Measurements from ENCODE around the gene SPTBN5.

SPTBN5 gene

DNA sequence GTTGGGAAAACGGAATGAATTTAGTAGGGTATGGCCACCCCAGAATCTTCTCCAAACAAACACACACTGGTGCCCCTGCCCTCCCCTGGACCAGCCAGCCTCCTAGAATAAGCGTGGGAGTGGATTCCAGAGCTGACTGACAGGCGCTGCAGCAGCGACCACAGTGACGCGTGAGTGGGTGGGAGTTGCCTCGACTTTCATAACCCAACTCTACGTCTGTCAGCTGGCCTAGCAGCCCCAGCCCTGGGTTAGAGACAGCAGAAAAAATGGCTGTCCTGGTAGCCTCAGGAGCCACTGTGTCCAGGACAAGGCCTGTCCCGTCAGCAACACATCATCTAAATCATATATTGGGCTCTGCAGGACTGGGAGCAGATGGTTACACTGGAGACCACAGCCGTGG lies 45.2 kb downstream of the SPTBN5 start:
- no peak overlapping the region for H3K4me3 ChIP-seq (ENCODE audit: control insufficient read depth, low read depth, low read length)
- no peak for DNase-seq (ENCODE audit: low read depth)
- TF ChIP-seq, protein P1, sequence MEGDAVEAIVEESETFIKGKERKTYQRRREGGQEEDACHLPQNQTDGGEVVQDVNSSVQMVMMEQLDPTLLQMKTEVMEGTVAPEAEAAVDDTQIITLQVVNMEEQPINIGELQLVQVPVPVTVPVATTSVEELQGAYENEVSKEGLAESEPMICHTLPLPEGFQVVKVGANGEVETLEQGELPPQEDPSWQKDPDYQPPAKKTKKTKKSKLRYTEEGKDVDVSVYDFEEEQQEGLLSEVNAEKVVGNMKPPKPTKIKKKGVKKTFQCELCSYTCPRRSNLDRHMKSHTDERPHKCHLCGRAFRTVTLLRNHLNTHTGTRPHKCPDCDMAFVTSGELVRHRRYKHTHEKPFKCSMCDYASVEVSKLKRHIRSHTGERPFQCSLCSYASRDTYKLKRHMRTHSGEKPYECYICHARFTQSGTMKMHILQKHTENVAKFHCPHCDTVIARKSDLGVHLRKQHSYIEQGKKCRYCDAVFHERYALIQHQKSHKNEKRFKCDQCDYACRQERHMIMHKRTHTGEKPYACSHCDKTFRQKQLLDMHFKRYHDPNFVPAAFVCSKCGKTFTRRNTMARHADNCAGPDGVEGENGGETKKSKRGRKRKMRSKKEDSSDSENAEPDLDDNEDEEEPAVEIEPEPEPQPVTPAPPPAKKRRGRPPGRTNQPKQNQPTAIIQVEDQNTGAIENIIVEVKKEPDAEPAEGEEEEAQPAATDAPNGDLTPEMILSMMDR (IDR thresholded peaks at IDR 0.05; ENCODE audit: control insufficient read depth, insufficient read depth, low read depth, low read length, missing control alignments): no peak

DNA sequence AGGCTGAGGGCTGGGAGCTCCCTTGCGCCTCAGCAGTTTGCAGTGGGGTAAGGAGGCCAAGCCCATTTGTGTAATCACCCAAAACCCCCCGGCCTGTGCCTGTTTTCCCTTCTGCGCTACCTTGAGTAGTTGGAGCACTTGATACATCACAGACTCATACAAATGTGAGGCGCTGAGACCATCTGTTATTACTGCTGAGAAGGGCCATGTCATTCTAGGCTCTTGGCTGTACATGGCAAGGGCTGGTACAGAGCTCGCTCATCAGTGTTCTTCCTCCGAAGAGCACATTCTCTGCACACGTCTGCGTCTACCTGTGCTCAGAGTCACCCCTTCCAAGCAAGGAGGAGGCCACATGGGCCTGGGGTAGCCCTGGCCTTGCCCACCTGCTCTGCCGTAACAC lies 45.9 kb downstream of the SPTBN5 start:
- no peak for DNase-seq (ENCODE audit: low read depth)
- H3K4me3 ChIP-seq (ENCODE audit: control insufficient read depth, low read depth, low read length): no peak overlapping the region
- TF ChIP-seq, protein P1 (IDR thresholded peaks at IDR 0.05; ENCODE audit: control insufficient read depth, insufficient read depth, low read depth, low read length, missing control alignments): no peak

DNA sequence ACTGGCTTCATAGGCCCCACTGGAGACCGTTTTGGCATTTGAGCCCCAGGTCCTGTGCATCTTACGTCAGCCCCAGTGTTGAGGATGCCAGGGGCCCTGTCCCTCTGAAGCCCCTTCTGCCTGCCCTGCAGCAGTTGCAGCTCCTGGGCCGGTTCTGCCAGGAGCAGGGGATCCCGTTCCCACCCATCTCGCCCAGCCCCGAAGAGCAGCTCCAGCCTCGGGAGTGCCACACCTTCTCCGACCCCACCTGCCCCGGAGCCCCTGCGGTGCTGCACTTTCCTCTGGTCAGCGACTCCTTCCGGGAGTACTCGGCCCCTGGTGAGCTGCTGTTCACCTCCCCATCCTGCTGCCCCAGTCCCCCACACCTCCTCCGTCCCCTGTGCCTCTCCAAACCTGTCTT lies 46.6 kb downstream of the SPTBN5 start:
- DNase-seq (ENCODE audit: low read depth): no peak
- TF ChIP-seq, protein P1 (IDR thresholded peaks at IDR 0.05; ENCODE audit: control insufficient read depth, insufficient read depth, low read depth, low read length, missing control alignments): no peak

DNA sequence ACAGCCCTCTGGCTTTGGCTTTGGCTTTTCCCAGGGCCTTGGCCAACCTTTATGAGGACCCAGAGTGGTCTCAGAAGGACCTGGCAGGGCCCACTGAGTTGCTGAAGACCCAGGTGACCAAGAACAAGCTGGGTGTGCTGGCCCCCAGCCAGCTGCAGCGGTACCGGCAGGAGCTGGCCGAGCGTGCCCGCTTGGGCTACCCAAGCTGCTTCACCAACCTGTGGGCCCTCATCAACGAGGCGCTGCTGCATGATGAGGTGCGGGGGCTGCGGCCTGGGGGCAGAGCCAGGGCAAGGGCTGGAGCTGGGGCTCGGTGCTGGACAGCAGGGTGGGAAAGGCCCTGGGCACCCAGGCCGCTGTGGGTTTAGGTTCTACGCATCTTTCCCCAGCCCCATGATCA lies 49.0 kb downstream of the SPTBN5 start:
- TF ChIP-seq, protein P1 (IDR thresholded peaks at IDR 0.05; ENCODE audit: control insufficient read depth, insufficient read depth, low read depth, low read length, missing control alignments): no peak
- H3K4me3 ChIP-seq (ENCODE audit: control insufficient read depth, low read depth, low read length): no peak overlapping the region
- no peak for DNase-seq (ENCODE audit: low read depth)

More for the DNA sequence above, 46.6 kb downstream of the SPTBN5 start:
- H3K4me3 ChIP-seq (ENCODE audit: control insufficient read depth, low read depth, low read length): no peak overlapping the region

DNA sequence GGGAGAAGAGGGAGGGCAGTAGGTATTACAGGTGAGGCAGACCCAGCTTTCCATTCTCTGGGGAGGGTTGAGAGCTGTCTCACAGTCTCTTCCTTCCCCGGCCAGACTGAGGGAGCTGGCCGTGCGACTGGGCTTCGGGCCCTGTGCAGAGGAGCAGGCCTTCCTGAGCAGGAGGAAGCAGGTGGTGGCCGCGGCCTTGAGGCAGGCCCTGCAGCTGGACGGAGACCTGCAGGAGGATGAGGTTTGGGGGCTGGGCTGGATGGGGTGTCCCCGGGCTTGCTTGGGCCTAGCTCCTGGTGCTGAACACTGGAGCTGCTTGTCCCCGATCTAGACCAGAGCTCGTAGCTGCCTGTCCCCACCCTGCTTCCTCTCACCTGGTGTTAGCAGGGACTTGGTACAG lies 50.3 kb downstream of the SPTBN5 start:
- TF ChIP-seq, protein P1 (IDR thresholded peaks at IDR 0.05; ENCODE audit: control insufficient read depth, insufficient read depth, low read depth, low read length, missing control alignments): no peak
- H3K4me3 ChIP-seq (ENCODE audit: control insufficient read depth, low read depth, low read length): no peak overlapping the region
- no peak for DNase-seq (ENCODE audit: low read depth)

DNA sequence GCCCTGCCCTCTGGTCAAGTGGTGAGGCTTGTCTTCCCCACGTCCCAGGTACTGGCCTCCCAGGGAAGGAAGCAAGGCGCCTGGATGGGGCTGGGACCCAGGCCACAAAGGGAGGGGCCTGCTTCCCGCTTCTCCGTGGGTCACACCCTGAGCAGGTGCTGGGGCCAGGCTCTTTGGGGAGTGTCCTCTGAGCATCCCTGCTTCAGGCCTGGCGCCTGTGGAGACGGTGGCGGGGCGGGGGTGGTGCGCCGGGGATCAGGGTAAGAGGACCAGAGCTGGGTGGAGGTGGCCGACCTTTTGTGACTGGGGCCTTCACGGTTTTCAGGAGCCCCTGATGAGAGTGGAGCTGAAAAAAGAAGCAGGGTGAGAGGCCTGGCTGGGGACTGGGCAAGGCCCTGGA lies 51.6 kb downstream of the SPTBN5 start:
- no peak overlapping the region for H3K4me3 ChIP-seq (ENCODE audit: control insufficient read depth, low read depth, low read length)
- DNase-seq (ENCODE audit: low read depth): no peak
- TF ChIP-seq, protein P1 (IDR thresholded peaks at IDR 0.05; ENCODE audit: control insufficient read depth, insufficient read depth, low read depth, low read length, missing control alignments): no peak

DNA sequence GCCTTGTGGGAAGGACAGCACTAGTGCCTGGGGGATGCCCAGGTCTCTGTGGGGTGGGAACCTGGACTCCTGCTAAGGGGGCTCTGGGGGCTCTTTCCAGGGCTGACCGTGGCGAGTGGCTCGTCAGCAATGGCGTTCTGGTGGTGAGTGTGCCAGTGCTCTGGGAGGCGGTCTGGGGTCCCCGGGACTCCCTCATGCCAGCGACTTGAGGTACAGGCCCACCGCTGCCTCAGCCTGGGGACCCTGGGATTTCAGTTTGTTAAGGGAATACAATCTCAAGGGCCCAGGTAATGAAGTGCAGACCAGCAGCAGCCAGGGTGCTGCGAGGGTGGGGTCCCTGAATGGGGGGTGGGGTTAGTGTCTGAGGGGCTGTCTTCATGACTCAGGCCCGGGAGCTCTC lies 52.7 kb downstream of the SPTBN5 start:
- no peak for DNase-seq (ENCODE audit: low read depth)
- TF ChIP-seq, protein P1 (IDR thresholded peaks at IDR 0.05; ENCODE audit: control insufficient read depth, insufficient read depth, low read depth, low read length, missing control alignments): no peak
- H3K4me3 ChIP-seq (ENCODE audit: control insufficient read depth, low read depth, low read length): no peak overlapping the region
